ENCODE measurements around the gene ZNF142. TPM values are rescaled to one million over a fixed set of nuclear protein-coding genes. Genes with fewer than 3 reads are reported as not detected.

The ZNF142 gene
- total RNA-seq, 1 experiment from 2014 or later: 6.3 TPM

DNA sequence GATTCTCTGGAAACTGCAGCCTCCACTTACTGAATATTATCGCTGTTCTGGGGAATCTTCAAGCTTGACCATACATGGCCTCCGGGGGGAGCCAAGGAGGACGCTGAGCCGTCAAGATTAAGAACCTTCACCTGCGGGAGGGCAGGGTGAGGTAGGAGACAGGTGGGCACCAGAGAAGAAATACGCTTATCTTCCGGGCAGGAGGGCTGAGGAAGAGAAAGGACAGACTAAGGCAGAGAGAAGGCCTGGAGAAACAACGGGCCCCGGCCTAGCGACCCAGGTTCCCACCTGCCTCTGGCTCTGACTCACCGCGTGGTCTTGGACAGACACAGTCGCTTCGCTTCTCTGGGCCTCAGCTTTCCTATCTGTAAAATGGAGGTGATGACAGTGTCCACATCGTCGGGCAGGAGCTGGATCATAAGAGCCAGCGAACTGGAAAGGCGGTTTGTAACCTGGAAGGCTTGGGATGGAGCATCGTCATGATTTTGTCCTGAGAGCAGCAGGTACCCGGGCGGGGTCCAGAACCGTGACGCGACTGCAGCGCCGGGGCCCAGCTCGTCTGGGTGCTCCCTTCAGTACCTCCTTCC, 659 bp downstream of the ZNF142 start:
- in situ Hi-C loops (cut with HindIII; ENCODE audit: low pct_unique_long_range_greater_than_20kb, low sequenced_read_pairs): no loop called here
- peak; percentile 55 for DNase-seq (ENCODE audit: low read depth, low spot score)

DNA sequence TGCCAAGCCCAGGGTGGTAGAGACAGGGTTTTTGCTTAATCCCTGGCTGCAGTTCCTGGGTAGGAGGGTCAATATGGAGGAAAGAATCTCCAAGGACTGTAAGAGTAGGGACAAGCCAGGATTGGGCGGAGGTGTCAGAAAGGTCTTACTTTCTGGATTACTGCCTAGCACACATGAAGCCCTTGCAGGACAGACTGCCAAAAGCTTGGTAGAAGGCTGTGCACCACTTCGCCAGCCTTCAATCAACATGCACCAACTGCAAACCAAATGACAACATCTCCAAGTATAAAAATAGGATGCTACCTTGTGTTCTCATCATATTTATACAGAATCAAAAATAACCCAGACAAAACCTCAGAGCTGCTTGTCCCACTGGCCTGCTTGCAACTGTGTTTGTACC, 3.7 kb downstream of the ZNF142 start:
- no peak for DNase-seq (ENCODE audit: low read depth, low spot score)
- in situ Hi-C loops (cut with HindIII; ENCODE audit: low pct_unique_long_range_greater_than_20kb, low sequenced_read_pairs): no loop called here

DNA sequence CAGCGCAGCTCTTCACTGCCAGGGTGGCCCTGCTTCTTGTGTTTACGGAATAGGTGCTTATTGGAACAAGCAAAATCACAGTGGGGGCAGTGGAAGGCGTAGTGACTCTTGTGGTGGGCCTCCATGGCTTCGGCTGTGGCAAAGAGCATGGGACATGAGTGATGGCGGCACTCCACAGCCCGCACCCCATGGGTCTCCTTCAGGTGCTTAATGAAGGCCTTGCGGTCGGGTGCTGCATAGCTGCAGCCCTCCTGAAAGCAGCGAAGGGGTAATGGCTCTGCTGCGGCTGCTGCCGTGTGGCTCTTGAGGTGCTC, 10.7 kb downstream of the ZNF142 start:
- in situ Hi-C loops (cut with HindIII; ENCODE audit: low pct_unique_long_range_greater_than_20kb, low sequenced_read_pairs): no loop called here
- no peak for DNase-seq (ENCODE audit: low read depth, low spot score)

DNA sequence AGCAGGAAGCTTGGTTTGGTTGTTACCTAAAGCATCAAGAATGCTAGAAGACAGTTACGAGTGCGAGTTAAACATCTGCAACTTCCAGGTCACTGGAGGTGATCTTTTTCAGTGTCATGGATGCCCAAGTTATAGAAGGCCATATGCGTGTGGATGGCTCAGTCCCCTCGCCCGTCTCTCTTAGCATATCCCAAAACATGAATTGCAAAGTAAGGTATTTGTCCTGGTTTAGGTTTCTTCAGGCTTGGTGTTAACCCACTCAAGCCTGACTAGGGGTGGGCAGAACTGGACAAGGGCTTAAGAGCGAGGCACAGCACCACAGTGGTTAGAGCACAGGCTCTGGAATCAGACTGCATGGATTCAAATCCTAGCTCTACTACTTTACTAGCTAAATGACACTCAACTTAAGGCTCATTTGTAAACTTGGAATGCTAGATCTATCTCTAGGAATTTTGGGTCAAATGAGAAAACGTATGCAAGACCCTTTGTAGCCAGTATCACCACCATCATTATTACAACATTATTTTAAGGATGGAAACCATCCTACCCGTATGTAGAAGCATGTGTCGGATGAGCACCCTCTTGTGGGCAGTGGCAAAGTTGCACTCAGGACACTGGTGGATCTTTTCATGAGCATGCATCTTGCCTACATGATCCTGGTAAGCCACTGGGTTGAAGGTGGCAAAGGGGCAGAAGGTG, 11.2 kb downstream of the ZNF142 start:
- DNase-seq (ENCODE audit: low read depth, low spot score): peak; percentile 83
- in situ Hi-C loops (cut with HindIII; ENCODE audit: low pct_unique_long_range_greater_than_20kb, low sequenced_read_pairs): no loop called here

GRCh38 chr2:218645126-218645525, 14.3 kb downstream of the ZNF142 start:
- in situ Hi-C loops (cut with HindIII; ENCODE audit: low pct_unique_long_range_greater_than_20kb, low sequenced_read_pairs): no loop called here
- no peak for DNase-seq (ENCODE audit: low read depth, low spot score)

DNA sequence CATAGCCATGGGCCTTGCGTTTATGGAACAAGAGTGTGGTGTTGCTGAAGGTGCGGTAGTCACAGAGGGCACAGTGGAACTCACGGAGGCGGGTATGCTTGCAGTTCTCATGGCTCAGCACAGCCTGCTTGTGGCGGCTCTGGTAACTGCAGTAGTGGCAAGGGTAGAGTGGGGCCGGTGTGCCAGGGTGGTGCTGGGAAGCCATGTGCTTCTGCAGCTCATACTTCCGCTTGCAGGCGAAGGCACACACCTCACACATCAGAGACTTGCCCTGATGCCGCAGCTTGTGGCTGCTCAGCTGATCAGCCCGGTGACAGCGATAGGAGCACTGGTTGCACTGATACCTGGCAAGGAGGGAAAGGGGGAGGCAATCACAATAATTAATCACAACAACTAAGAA, 14.7 kb downstream of the ZNF142 start:
- DNase-seq (ENCODE audit: low read depth, low spot score): no peak
- in situ Hi-C loops (cut with HindIII; ENCODE audit: low pct_unique_long_range_greater_than_20kb, low sequenced_read_pairs): no loop called here

GRCh38 chr2:218643751-218644310, 15.6 kb downstream of the ZNF142 start:
- DNase-seq (ENCODE audit: low read depth, low spot score): no peak
- in situ Hi-C loops (cut with HindIII; ENCODE audit: low pct_unique_long_range_greater_than_20kb, low sequenced_read_pairs): no loop called here

DNA sequence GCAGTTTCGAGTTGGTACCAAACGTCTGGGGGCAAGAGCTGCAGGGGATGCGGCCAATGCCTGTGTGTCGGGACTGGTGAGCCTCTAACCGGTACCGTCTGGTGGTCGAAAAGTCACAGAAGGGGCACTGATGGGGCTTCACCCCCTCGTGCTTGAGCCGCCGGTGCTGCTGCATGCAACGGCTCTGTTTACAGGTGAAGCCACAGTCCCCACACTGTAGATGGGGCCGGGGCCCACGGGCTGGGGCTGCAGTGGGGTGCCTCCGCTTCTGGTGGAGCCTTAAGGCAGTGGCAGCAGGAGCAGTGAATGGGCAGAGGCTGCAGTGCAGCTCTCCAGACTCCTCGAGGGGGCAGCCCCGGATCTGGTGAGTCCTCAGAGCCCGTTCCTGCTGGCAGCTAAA, 16.6 kb downstream of the ZNF142 start:
- in situ Hi-C loops (cut with HindIII; ENCODE audit: low pct_unique_long_range_greater_than_20kb, low sequenced_read_pairs): no loop called here
- no peak for DNase-seq (ENCODE audit: low read depth, low spot score)

DNA sequence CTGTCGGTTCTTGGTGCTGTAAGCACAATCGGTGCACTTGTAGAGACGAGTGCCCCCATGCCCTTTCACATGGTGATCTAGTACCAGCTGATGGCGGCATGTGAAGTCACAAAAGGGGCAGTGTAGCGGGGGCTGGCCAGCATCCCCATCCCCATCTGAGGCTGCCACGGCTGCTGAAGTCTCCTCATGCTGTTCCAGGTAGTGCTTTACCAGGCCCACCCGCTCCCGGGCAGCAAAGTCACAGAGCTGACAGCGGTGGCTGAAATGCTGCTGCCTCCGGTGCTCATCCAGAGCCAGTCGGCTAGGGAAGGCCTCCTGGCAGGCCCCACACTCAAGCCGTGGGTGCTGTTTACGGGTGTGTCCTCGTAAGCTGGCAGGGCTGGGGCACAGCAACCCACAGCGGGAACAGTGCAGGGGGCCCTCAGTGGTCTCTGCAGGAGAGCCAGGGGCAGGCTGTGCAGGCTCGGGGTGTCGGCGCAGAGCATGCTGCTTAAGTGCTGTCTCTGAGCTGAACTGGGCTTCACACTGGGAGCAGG, 17.2 kb downstream of the ZNF142 start:
- in situ Hi-C loops (cut with HindIII; ENCODE audit: low pct_unique_long_range_greater_than_20kb, low sequenced_read_pairs): no loop called here
- no peak for DNase-seq (ENCODE audit: low read depth, low spot score)

GRCh38 chr2:218638372-218638771, 21.1 kb downstream of the ZNF142 start:
- in situ Hi-C loops (cut with HindIII; ENCODE audit: low pct_unique_long_range_greater_than_20kb, low sequenced_read_pairs): no loop called here
- no peak for DNase-seq (ENCODE audit: low read depth, low spot score)

- DNase-seq (ENCODE audit: low read depth, low spot score): no peak
- in situ Hi-C loops (cut with HindIII; ENCODE audit: low pct_unique_long_range_greater_than_20kb, low sequenced_read_pairs): no loop called here
These were observed 23.7 kb downstream of the ZNF142 start for GRCh38 chr2:218635719-218636118.

DNA sequence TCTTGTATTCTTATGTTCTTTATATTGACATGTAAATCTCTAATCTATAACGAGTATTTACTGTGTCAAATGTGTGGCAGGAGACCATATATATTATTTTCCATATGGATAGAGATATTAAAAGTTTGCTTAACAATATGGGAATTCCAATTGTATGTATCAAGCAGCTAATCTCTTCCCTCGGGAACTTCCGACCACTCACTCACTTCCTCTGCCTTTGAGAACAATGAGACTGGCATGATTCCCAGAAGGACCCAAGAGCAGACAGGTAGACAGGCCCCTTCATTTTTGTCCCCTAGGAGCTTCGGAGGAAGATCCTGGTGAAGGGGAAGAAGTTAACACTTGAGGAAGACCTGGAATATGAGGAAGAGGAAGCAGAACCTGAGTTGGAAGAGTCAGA, 27.6 kb downstream of the ZNF142 start:
- no peak for DNase-seq (ENCODE audit: low read depth, low spot score)

DNA sequence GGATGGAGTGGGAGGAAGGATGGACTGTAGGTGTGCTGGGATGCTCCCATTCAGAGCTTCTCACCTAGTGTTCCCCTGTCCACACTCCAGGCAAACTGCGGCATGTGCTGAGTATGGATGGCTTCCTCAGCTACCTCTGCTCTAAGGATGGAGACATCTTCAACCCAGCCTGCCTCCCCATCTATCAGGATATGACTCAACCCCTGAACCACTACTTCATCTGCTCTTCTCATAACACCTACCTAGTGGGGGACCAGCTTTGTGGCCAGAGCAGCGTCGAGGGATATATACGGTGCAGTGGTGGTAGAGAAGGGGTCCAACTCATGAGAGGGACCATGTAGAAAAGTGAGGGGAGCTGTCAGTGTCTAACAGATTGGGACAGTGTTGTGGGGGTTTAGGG, 31.5 kb downstream of the ZNF142 start:
- DNase-seq (ENCODE audit: low read depth, low spot score): no peak

More for the DNA sequence above, 27.6 kb downstream of the ZNF142 start:
- in situ Hi-C loops (cut with HindIII; ENCODE audit: low pct_unique_long_range_greater_than_20kb, low sequenced_read_pairs): no loop called here

GRCh38 chr2:218626369-218626768, 33.1 kb downstream of the ZNF142 start:
- in situ Hi-C loops (cut with HindIII; ENCODE audit: low pct_unique_long_range_greater_than_20kb, low sequenced_read_pairs): no loop called here
- DNase-seq (ENCODE audit: low read depth, low spot score): no peak

More for the DNA sequence above, 31.5 kb downstream of the ZNF142 start:
- in situ Hi-C loops (cut with HindIII; ENCODE audit: low pct_unique_long_range_greater_than_20kb, low sequenced_read_pairs): no loop called here

DNA sequence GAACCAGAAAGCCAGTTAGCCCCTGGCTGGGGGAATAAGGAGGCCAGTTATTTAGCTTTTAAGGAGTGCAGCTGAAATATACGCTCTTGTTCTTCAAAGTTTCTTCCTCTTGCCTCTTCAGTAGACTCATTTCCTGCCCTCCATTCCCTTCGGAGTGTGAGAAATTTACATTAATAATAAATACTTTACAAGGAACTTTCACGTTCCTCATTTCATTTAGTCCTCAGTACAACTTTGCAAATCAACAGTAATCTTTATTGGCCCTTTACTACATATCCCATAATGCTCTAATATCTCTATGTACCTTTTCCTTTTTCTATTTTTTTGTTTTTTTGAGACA, 36.1 kb downstream of the ZNF142 start:
- DNase-seq (ENCODE audit: low read depth, low spot score): no peak
- in situ Hi-C loops (cut with HindIII; ENCODE audit: low pct_unique_long_range_greater_than_20kb, low sequenced_read_pairs): no loop called here

GRCh38 chr2:218622606-218623365, 36.6 kb downstream of the ZNF142 start:
- in situ Hi-C loops (cut with HindIII; ENCODE audit: low pct_unique_long_range_greater_than_20kb, low sequenced_read_pairs): no loop called here
- no peak for DNase-seq (ENCODE audit: low read depth, low spot score)

- DNase-seq (ENCODE audit: low read depth, low spot score): no peak
- in situ Hi-C loops (cut with HindIII; ENCODE audit: low pct_unique_long_range_greater_than_20kb, low sequenced_read_pairs): no loop called here
These were observed 38.4 kb downstream of the ZNF142 start for GRCh38 chr2:218621007-218621406.

DNA sequence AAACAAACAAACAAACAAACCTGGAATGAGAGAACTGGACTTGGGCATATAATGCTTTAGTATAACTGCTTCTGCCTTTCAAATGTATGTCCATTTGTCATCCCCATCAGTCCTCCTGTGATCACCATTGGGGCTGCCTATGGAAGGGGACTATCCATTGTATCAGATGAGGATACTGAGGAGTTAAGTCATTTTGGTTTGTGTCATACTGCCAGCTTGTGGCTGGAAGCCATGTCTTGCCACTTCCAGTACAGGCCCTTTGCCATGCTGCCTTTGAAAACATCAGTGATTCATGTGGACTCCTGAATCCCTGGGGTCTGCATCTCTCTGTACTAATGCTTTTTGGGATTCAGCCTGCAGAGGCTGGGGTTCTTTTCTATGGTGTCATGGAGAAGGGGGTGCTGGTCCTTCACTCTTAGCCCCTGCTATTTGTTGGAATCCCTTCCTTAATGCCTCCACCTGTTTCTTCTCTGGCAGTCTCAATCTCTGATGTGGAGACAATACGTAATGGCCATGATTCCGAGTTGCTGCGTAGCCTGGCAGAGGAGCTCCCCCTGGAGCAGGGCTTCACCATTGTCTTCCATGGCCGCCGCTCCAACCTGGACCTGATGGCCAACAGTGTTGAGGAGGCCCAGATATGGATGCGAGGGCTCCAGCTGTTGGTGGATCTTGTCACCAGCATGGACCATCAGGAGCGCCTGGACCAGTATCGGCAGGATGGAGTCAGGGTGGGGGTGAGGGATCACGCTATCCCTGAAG, 41.1 kb downstream of the ZNF142 start:
- no peak for DNase-seq (ENCODE audit: low read depth, low spot score)
- in situ Hi-C loops (cut with HindIII; ENCODE audit: low pct_unique_long_range_greater_than_20kb, low sequenced_read_pairs): no loop called here
